ENCODE results near the gene ALG12. TPM values are rescaled to one million over a fixed set of nuclear protein-coding genes. Genes with fewer than 3 reads are reported as not detected.

ALG12 gene
- total RNA-seq, 1 donor from 2014 or later: 17.0 TPM

- no peak for TF ChIP-seq CTCF (IDR thresholded peaks at IDR 0.05; ENCODE audit: borderline replicate concordance)
- DNase-seq: no peak
- Histone ChIP-seq H3K4me1 (peaks cover 81% of the 10 kb centered on the region), H3K9me3 (replicated peaks) (no peaks in the 10 kb centered on the region), H3K27ac (replicated peaks) (peak overlapping the region; percentile 97), H3K4me3 (peak overlapping the region; percentile 67), H3K36me3 (no peaks in the 10 kb centered on the region), H3K27me3 (ENCODE audit: low read depth) (no peaks in the 10 kb centered on the region)
- intact Hi-C loops (cut with micrococcal nuclease): no loop called here
Measured at GRCh38 chr22:49935561-49935960, 17.3 kb upstream of the ALG12 start.

GRCh38 chr22:49934891-49935557, 16.8 kb upstream of the ALG12 start:
- intact Hi-C loops (cut with micrococcal nuclease): no loop called here
- Histone ChIP-seq H3K27me3 (ENCODE audit: low read depth) (no peaks in the 10 kb centered on the region), H3K36me3 (no peaks in the 10 kb centered on the region), H3K4me1 (peaks cover 86% of the 10 kb centered on the region), H3K27ac (replicated peaks) (peak overlapping the region; percentile 97), H3K4me3 (peak overlapping the region; percentile 67), H3K9me3 (replicated peaks) (no peaks in the 10 kb centered on the region)
- no peak for TF ChIP-seq CTCF (IDR thresholded peaks at IDR 0.05; ENCODE audit: borderline replicate concordance)
- DNase-seq: peak; percentile 90

- Histone ChIP-seq H3K9me3 (replicated peaks) (no peaks in the 10 kb centered on the region), H3K27me3 (ENCODE audit: low read depth) (peaks cover 1% of the 10 kb centered on the region), H3K36me3 (no peaks in the 10 kb centered on the region), H3K4me1 (peaks cover 93% of the 10 kb centered on the region), H3K4me3 (peak overlapping the region; percentile 67), H3K27ac (replicated peaks) (peak overlapping the region; percentile 97)
- intact Hi-C loops (cut with micrococcal nuclease): no loop called here
- no peak for TF ChIP-seq CTCF (IDR thresholded peaks at IDR 0.05; ENCODE audit: borderline replicate concordance)
- DNase-seq: peak; percentile 76
Measured at GRCh38 chr22:49934160-49934890, 16.1 kb upstream of the ALG12 start.

- Histone ChIP-seq H3K36me3 (no peaks in the 10 kb centered on the region), H3K4me1 (peaks cover 93% of the 10 kb centered on the region), H3K27ac (replicated peaks) (peak overlapping the region; percentile 97), H3K9me3 (replicated peaks) (no peaks in the 10 kb centered on the region), H3K27me3 (ENCODE audit: low read depth) (peaks cover 9% of the 10 kb centered on the region), H3K4me3 (peak overlapping the region; percentile 67)
- no peak for TF ChIP-seq CTCF (IDR thresholded peaks at IDR 0.05; ENCODE audit: borderline replicate concordance)
- peak; percentile 82 for DNase-seq
- intact Hi-C loops (cut with micrococcal nuclease): no loop called here
Measured at GRCh38 chr22:49933236-49934159, 15.3 kb upstream of the ALG12 start.

Measured in left ventricle myocardium inferior (tissue), 1 donor.